ENCODE data around the gene STK10. TPM values are rescaled to one million over a fixed set of nuclear protein-coding genes. Genes with fewer than 3 reads are reported as not detected.

Gene STK10
- total RNA-seq, 1 experiment from 2014 or later, result 25.7 TPM

DNA sequence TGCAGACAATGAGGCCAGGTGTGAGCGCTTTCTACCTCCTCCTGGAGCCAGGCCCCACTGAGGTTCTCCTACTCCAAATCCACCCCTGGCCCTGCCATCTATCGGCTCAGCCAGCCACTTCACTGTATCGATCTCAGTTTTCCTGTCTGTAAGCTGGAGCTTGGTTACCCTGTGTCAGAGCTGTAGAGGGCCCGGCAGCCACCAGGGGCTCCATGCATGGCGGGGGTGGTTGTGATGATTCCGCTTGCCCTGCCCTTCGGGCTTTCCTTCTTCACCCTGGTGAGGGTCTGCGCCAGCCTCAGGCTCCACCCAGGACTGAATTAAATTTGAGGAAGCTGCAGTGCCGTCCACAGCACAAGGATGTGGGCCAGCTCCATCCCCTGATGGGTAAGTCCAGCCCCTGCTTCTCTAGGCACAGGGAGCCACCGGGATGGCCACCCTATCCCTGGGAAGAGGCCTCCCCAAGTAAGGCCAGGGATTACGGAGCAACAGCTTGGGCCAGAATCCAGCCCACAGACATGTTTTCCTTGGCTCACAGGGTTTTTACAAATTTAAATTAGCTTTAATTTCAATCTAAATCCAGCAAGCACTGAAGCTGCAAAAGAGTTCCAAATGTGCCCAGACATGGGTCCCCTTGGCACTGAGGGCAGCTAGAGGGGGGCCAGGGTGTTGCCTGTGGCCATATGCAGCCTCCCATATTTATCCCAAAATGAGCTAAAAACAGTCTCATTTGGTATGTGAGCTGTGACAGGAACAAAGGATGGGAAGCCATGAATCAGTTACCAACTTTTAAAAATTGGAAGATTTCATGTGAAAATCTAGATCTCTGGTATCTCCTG, 92.4 kb downstream of the STK10 start:
- Histone ChIP-seq H4K20me1 (ENCODE audit: low read length) (no peaks in the 10 kb centered on the region), H3K79me2 (ENCODE audit: low read length) (no peaks in the 10 kb centered on the region), H3K4me2 (ENCODE audit: low read length) (no peak overlapping the region), H3K27ac (ENCODE audit: low read length) (no peak overlapping the region), H3K36me3 (ENCODE audit: low read depth, low read length) (0 out of 2 replicates have a peak, but pooled peaks cover 3% of the 10 kb centered on the region), H3K9me2 (replicated peaks; ENCODE audit: low read length) (no peaks in the 10 kb centered on the region), H3K4me3 (ENCODE audit: low read length) (no peak overlapping the region), H2AFZ (ENCODE audit: low read length) (no peak overlapping the region), H3K4me1 (ENCODE audit: insufficient read depth, low read length) (no peaks in the 10 kb centered on the region), H3K9ac (ENCODE audit: low read length) (no peak overlapping the region), H3K9me3 (ENCODE audit: low read length) (no peaks in the 10 kb centered on the region), H3F3A (ENCODE audit: low read length, unreplicated experiment) (no peaks in the 10 kb centered on the region), H3K27me3 (ENCODE audit: low read length) (no peaks in the 10 kb centered on the region)
- ATAC-seq (no peak), DNase-seq (no peak)
- intact Hi-C loops (cut with micrococcal nuclease), result no loop called here
- no peak for TF ChIP-seq EZH2 (IDR thresholded peaks at IDR 0.05; ENCODE audit: low read length, unreplicated experiment)
- TF ChIP-seq EZH2phosphoT487 (IDR thresholded peaks at IDR 0.05; ENCODE audit: borderline replicate concordance, low read length), result no peak
- TF ChIP-seq, protein P1, sequence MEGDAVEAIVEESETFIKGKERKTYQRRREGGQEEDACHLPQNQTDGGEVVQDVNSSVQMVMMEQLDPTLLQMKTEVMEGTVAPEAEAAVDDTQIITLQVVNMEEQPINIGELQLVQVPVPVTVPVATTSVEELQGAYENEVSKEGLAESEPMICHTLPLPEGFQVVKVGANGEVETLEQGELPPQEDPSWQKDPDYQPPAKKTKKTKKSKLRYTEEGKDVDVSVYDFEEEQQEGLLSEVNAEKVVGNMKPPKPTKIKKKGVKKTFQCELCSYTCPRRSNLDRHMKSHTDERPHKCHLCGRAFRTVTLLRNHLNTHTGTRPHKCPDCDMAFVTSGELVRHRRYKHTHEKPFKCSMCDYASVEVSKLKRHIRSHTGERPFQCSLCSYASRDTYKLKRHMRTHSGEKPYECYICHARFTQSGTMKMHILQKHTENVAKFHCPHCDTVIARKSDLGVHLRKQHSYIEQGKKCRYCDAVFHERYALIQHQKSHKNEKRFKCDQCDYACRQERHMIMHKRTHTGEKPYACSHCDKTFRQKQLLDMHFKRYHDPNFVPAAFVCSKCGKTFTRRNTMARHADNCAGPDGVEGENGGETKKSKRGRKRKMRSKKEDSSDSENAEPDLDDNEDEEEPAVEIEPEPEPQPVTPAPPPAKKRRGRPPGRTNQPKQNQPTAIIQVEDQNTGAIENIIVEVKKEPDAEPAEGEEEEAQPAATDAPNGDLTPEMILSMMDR (conservative IDR thresholded peaks at IDR 0.05; ENCODE audit: low read depth, low read length), result no peak
- BruUV-seq (replicated peaks), result no TSS peak
- POLR2A ChIA-PET (ENCODE audit: unreplicated experiment), result no interaction called here
- CTCF ChIA-PET, result interaction anchor here (0.6 kb wide), 1 partner anchor 41 kb away, joined by 5 read pairs; no protein-coding TSS in a partner anchor

- intact Hi-C loops (cut with micrococcal nuclease), result no loop called here
- Histone ChIP-seq H4K20me1 (ENCODE audit: low read length) (no peaks in the 10 kb centered on the region), H3K9ac (ENCODE audit: low read length) (no peak overlapping the region), H3K27ac (ENCODE audit: low read length) (no peak overlapping the region), H3K79me2 (ENCODE audit: low read length) (no peaks in the 10 kb centered on the region), H3K27me3 (ENCODE audit: low read length) (no peaks in the 10 kb centered on the region), H2AFZ (ENCODE audit: low read length) (no peak overlapping the region), H3K4me2 (ENCODE audit: low read length) (no peak overlapping the region), H3K36me3 (ENCODE audit: low read depth, low read length) (0 out of 2 replicates have a peak, but pooled peaks cover 3% of the 10 kb centered on the region), H3K4me3 (ENCODE audit: low read length) (no peak overlapping the region), H3K9me3 (ENCODE audit: low read length) (no peaks in the 10 kb centered on the region), H3K9me2 (replicated peaks; ENCODE audit: low read length) (no peaks in the 10 kb centered on the region), H3F3A (ENCODE audit: low read length, unreplicated experiment) (no peaks in the 10 kb centered on the region), H3K4me1 (ENCODE audit: insufficient read depth, low read length) (no peaks in the 10 kb centered on the region)
- TF ChIP-seq, protein P1 (conservative IDR thresholded peaks at IDR 0.05; ENCODE audit: low read depth, low read length), result no peak
- no peak for TF ChIP-seq EZH2phosphoT487 (IDR thresholded peaks at IDR 0.05; ENCODE audit: borderline replicate concordance, low read length)
- TF ChIP-seq EZH2 (IDR thresholded peaks at IDR 0.05; ENCODE audit: low read length, unreplicated experiment), result no peak
- ATAC-seq (no peak), DNase-seq (no peak)
- no TSS peak for BruUV-seq (replicated peaks)
- ChIA-PET POLR2A (ENCODE audit: unreplicated experiment) (no interaction called here), CTCF (no interaction called here)
Observed at GRCh38 chr5:172093965-172094364, 94.1 kb downstream of the STK10 start.

GRCh38 chr5:172093559-172093958, 94.5 kb downstream of the STK10 start:
- POLR2A ChIA-PET (ENCODE audit: unreplicated experiment), result no interaction called here
- H2AFZ ChIP-seq (ENCODE audit: low read length), result no peak overlapping the region
- intact Hi-C loops (cut with micrococcal nuclease), result no loop called here
- no peaks in the 10 kb centered on the region for H4K20me1 ChIP-seq (ENCODE audit: low read length)
- no peak overlapping the region for H3K27ac ChIP-seq (ENCODE audit: low read length)
- no peak overlapping the region for H3K9ac ChIP-seq (ENCODE audit: low read length)
- H3K9me2 ChIP-seq (replicated peaks; ENCODE audit: low read length), result no peaks in the 10 kb centered on the region
- H3K4me3 ChIP-seq (ENCODE audit: low read length), result no peak overlapping the region
- H3K79me2 ChIP-seq (ENCODE audit: low read length), result no peaks in the 10 kb centered on the region
- ATAC-seq (no peak), DNase-seq (no peak)
- BruUV-seq (replicated peaks), result no TSS peak
- no peak overlapping the region for H3K4me2 ChIP-seq (ENCODE audit: low read length)
- no peaks in the 10 kb centered on the region for H3F3A ChIP-seq (ENCODE audit: low read length, unreplicated experiment)
- H3K9me3 ChIP-seq (ENCODE audit: low read length), result no peaks in the 10 kb centered on the region
- no peaks in the 10 kb centered on the region for H3K4me1 ChIP-seq (ENCODE audit: insufficient read depth, low read length)
- CTCF ChIA-PET, result no interaction called here
- TF ChIP-seq EZH2phosphoT487 (IDR thresholded peaks at IDR 0.05; ENCODE audit: borderline replicate concordance, low read length) (no peak), EZH2 (IDR thresholded peaks at IDR 0.05; ENCODE audit: low read length, unreplicated experiment) (no peak)
- TF ChIP-seq, protein P1 (conservative IDR thresholded peaks at IDR 0.05; ENCODE audit: low read depth, low read length), result no peak
- 0 out of 2 replicates have a peak, but pooled peaks cover 3% of the 10 kb centered on the region for H3K36me3 ChIP-seq (ENCODE audit: low read depth, low read length)
- no peaks in the 10 kb centered on the region for H3K27me3 ChIP-seq (ENCODE audit: low read length)

Data from PC-3 (cell line).